ENCODE data around the gene FCHSD1. TPM values are rescaled to one million over a fixed set of nuclear protein-coding genes. Genes with fewer than 3 reads are reported as not detected.

Gene FCHSD1
- total and polyA plus RNA-seq, 2 donors (not counting 1 experiment from before 2014, with no cell fraction given) = 123 to 193 TPM

DNA sequence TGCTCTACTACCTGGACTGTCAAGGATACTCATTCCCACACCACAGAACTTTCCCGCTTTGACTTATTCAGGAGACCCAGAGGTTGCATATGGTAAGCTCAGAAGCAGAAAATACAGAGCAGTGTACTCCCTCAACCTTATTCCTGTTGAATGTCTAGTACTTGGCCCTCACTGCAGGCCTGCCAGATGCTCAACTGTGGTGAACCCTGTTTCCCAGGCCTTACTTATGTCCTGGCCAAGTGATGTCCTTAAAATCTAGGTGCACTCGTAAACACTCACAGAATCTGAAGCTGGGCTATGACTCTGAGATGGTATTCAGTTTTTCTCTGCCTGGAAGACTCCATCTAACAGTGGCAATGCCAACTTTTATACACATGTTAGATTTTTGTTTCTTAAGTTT, 53.4 kb downstream of the FCHSD1 start:
- H3K79me2 ChIP-seq (ENCODE audit: control insufficient read depth, insufficient read depth, low read length) = peaks cover 89% of the 10 kb centered on the region
- ATAC-seq (ENCODE audit: low read depth) (no peak), DNase-seq (no peak)
- H3K27ac ChIP-seq (ENCODE audit: low read length in 2 of 2) = peak overlapping the region in 1 of 2 donors; percentile 51
- peaks cover 0 to 6% (median 0%) of the 10 kb centered on the region in 3 donors for H3K9me3 ChIP-seq (ENCODE audit: control extremely low read depth in 1 of 3, control insufficient read depth in 2 of 3, insufficient read depth in 1 of 3, low read length in 2 of 3)
- TF ChIP-seq, protein P1, sequence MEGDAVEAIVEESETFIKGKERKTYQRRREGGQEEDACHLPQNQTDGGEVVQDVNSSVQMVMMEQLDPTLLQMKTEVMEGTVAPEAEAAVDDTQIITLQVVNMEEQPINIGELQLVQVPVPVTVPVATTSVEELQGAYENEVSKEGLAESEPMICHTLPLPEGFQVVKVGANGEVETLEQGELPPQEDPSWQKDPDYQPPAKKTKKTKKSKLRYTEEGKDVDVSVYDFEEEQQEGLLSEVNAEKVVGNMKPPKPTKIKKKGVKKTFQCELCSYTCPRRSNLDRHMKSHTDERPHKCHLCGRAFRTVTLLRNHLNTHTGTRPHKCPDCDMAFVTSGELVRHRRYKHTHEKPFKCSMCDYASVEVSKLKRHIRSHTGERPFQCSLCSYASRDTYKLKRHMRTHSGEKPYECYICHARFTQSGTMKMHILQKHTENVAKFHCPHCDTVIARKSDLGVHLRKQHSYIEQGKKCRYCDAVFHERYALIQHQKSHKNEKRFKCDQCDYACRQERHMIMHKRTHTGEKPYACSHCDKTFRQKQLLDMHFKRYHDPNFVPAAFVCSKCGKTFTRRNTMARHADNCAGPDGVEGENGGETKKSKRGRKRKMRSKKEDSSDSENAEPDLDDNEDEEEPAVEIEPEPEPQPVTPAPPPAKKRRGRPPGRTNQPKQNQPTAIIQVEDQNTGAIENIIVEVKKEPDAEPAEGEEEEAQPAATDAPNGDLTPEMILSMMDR (IDR thresholded peaks at IDR 0.05) = no peak
- no peak for TF ChIP-seq EZH2 (IDR thresholded peaks at IDR 0.05; ENCODE audit: borderline replicate concordance, insufficient read depth, low read depth, low read length, poor library complexity, severe bottlenecking)
- Mint-ChIP-seq H3K27me3 (no peaks in the 10 kb centered on the region), H3K9me3 (ENCODE audit: insufficient read depth) (no peaks in the 10 kb centered on the region), H3K4me1 (peaks cover 58% of the 10 kb centered on the region), H3K27ac (peak overlapping the region; percentile 17), H3K4me3 (no peak overlapping the region)
- H3K4me3 ChIP-seq (ENCODE audit: control extremely low read depth in 1 of 5, extremely low read depth in 1 of 5, insufficient read depth in 1 of 5, low read depth in 2 of 5, low read length in 4 of 5) = no peak overlapping the region
- no peak overlapping the region for H3K9ac ChIP-seq (ENCODE audit: low read length)
- H3K4me2 ChIP-seq (replicated peaks; ENCODE audit: low read depth, low read length, poor library complexity, severe bottlenecking) = peak overlapping the region; percentile 5
- no peaks in the 10 kb centered on the region for H3K27me3 ChIP-seq (replicated peaks in 1 of 4; ENCODE audit: control extremely low read depth in 1 of 4, control insufficient read depth in 3 of 4, insufficient read depth in 4 of 4, low read length in 3 of 4)
- H4K20me1 ChIP-seq (ENCODE audit: control insufficient read depth, insufficient read depth, low read length, poor library complexity, severe bottlenecking) = peaks cover 38% of the 10 kb centered on the region
- no peak overlapping the region for H2AFZ ChIP-seq (ENCODE audit: insufficient read depth, low read depth, low read length, poor library complexity, severe bottlenecking)
- WGBS (ENCODE audit: insufficient coverage) = 100% methylated on average over 2 of the region's 2 CpGs
- peaks cover 7 to 11% of the 10 kb centered on the region in 2 experiments for H3K36me3 ChIP-seq (replicated peaks in 1 of 2; ENCODE audit: control extremely low read depth in 1 of 2, control insufficient read depth in 1 of 2, extremely low read depth in 1 of 2, insufficient read depth in 2 of 2, low read length in 1 of 2)
- ChIA-PET POLR2A (interaction anchor here (0.6 to 0.7 kb wide), 3 partner anchors 20 to 1910 kb away, joined by 3 to 6 read pairs (median 3); no protein-coding TSS in a partner anchor), CTCF (interaction anchor here (1.0 to 5.6 kb wide), 10 partner anchors 8 to 363 kb away, joined by 3 to 50 read pairs (median 4); partner anchors contain the start of genes DIAPH1, HDAC3 and RELL2)
- intact Hi-C loops (cut with micrococcal nuclease) = no loop called here
- H3K4me1 ChIP-seq (ENCODE audit: control insufficient read depth in 2 of 2, insufficient read depth in 2 of 2, low read length in 2 of 2) = peaks cover 19 to 35% of the 10 kb centered on the region in 2 donors

DNA sequence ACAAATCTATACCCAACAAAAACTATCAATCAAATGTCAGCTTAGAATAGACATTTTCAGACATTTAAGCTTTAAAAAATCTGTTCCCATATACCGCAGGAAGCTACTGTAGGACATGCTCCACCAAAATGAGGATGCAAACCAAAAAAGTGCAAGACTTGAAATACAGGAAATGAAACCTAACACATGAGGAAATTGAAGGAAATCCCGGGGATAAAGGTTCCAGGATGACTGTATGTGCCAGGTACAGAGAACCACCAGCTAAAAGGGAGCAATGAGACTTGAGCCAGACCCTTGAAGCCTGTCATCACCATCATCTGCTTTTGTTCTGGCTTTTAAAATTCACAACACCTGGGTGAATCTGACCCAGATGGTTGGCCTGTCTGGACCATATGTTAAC, 53.8 kb downstream of the FCHSD1 start:
- Histone ChIP-seq H3K79me2 (ENCODE audit: control insufficient read depth, insufficient read depth, low read length) (peaks cover 89% of the 10 kb centered on the region), H3K27me3 (replicated peaks in 1 of 4; ENCODE audit: control extremely low read depth in 1 of 4, control insufficient read depth in 3 of 4, insufficient read depth in 4 of 4, low read length in 3 of 4) (no peaks in the 10 kb centered on the region), H3K4me1 (ENCODE audit: control insufficient read depth in 2 of 2, insufficient read depth in 2 of 2, low read length in 2 of 2) (peaks cover 21 to 37% of the 10 kb centered on the region in 2 donors), H4K20me1 (ENCODE audit: control insufficient read depth, insufficient read depth, low read length, poor library complexity, severe bottlenecking) (peaks cover 43% of the 10 kb centered on the region), H3K36me3 (replicated peaks in 1 of 2; ENCODE audit: control extremely low read depth in 1 of 2, control insufficient read depth in 1 of 2, extremely low read depth in 1 of 2, insufficient read depth in 2 of 2, low read length in 1 of 2) (peaks cover 7 to 11% of the 10 kb centered on the region in 2 experiments), H3K4me2 (replicated peaks; ENCODE audit: low read depth, low read length, poor library complexity, severe bottlenecking) (peak overlapping the region; percentile 5), H3K27ac (ENCODE audit: low read length in 2 of 2) (peak overlapping the region in 1 of 2 donors; percentile 51), H3K4me3 (ENCODE audit: control extremely low read depth in 1 of 5, extremely low read depth in 1 of 5, insufficient read depth in 1 of 5, low read depth in 2 of 5, low read length in 4 of 5) (no peak overlapping the region), H2AFZ (ENCODE audit: insufficient read depth, low read depth, low read length, poor library complexity, severe bottlenecking) (no peak overlapping the region), H3K9me3 (ENCODE audit: control extremely low read depth in 1 of 3, control insufficient read depth in 2 of 3, insufficient read depth in 1 of 3, low read length in 2 of 3) (peaks cover 0 to 6% (median 0%) of the 10 kb centered on the region in 3 donors), H3K9ac (ENCODE audit: low read length) (no peak overlapping the region)
- ATAC-seq (ENCODE audit: low read depth) (no peak), DNase-seq (peak; percentile 26)
- intact Hi-C loops (cut with micrococcal nuclease) = no loop called here
- TF ChIP-seq EZH2 (IDR thresholded peaks at IDR 0.05; ENCODE audit: borderline replicate concordance, insufficient read depth, low read depth, low read length, poor library complexity, severe bottlenecking) = no peak
- TF ChIP-seq, protein P1 (IDR thresholded peaks at IDR 0.05) = no peak
- no peaks in the 10 kb centered on the region for H3K9me3 Mint-ChIP-seq (ENCODE audit: insufficient read depth)
- no peak overlapping the region for H3K4me3 Mint-ChIP-seq
- ChIA-PET CTCF (interaction anchor here (0.6 to 5.6 kb wide), 12 partner anchors 8 to 363 kb away, joined by 3 to 50 read pairs (median 3); partner anchors contain the start of genes DIAPH1, HDAC3 and RELL2), POLR2A (interaction anchor here (0.9 kb wide), 1 partner anchor 21 kb away, joined by 3 read pairs; no protein-coding TSS in a partner anchor)
- H3K27me3 Mint-ChIP-seq = no peaks in the 10 kb centered on the region
- WGBS (ENCODE audit: insufficient coverage) = 60% methylated on average over 1 of the region's 2 CpGs
- peak overlapping the region; percentile 17 for H3K27ac Mint-ChIP-seq
- H3K4me1 Mint-ChIP-seq = peaks cover 58% of the 10 kb centered on the region

Measured in B cell (primary cell).